GM08714 (cell line): ENCODE data around the gene TFDP2.

ENCODE experiments used
- H3K4me3 ChIP-seq: fragments of 200-500 bp; sonication (Bioruptor generic); 2 replicates; pipeline ENCODE4 v1.5.1; 2014; ENCODE audit warnings: mild to moderate bottlenecking, low read length, inconsistent platforms
- ZNF274 ChIP-seq: IDR thresholded peaks from 2 replicates; pipeline ENCODE4 v1.6.1; 2012; ENCODE audit warnings: mild to moderate bottlenecking, low read depth, low read length

TFDP2 gene

DNA sequence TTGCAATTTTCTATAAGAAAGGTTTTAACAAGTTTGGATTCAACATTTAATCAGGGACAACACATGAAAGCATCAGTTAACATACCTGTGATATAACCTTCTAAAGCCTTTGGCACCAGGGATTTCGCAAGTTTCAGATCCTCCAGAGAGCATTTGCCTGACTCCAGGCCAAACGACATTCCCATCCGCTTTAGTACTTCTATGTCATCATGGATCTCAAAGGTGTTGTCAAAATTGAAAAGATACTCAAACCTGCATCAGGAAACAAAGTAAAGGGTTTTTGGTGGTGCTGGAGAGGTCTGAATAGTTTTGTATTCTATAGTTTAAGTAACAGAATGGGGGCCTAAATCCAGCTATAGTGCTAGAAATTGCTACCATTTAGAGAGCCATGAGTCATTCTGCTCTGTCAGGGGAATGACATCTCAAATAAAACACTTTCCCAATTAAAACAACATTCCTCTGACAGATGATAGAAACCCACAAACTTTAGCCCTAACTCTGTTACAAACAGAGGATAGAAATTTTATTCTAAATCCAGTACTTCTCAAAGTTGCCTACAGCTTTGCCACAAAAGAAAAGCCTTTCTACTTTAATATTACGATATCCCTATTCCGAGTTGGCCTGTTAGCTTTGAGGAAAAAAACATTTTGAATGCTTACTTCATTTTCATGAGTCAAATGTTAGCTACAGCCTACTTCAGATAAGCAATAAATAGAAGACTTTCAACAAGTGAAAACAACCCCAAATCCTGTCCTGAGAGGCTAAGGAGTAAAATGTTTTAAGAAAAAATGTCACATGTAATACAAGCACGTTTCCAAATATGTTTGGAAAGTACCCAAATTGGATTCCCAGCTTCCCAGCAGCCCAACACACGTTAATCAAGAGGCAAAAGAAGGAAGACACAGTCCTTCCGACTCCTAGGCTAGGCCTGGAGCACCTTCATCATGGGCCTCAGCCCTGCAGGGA, 189.5 kb downstream of the TFDP2 start:
- H3K4me3 ChIP-seq: no peak overlapping the region
- no peak for TF ChIP-seq ZNF274

- no peak overlapping the region for H3K4me3 ChIP-seq
- TF ChIP-seq ZNF274: no peak
Measured at GRCh38 chr3:141955175-141955574, 194.2 kb downstream of the TFDP2 start.

DNA sequence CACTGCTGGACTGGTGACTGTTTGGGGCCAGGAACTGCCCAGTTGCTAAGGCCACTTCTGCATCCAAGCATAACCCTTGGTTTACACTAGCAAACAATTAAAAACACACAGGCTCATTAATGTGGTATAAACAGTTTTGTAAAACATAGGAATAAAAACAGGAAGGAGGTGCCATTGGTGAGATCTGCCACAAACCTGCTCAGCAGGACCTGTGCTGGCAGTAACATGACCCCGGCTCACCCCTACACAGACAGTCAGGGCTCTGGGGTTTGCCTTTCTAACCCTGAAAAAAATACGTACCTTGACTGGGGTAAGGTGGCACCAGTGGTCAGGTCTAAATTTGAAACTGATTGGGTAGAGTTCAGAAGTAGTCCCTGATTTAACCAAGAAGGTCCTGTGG, 196.7 kb downstream of the TFDP2 start:
- no peak for TF ChIP-seq ZNF274
- no peak overlapping the region for H3K4me3 ChIP-seq

GRCh38 chr3:141950572-141951493, 198.5 kb downstream of the TFDP2 start:
- TF ChIP-seq ZNF274: no peak
- no peak overlapping the region for H3K4me3 ChIP-seq

DNA sequence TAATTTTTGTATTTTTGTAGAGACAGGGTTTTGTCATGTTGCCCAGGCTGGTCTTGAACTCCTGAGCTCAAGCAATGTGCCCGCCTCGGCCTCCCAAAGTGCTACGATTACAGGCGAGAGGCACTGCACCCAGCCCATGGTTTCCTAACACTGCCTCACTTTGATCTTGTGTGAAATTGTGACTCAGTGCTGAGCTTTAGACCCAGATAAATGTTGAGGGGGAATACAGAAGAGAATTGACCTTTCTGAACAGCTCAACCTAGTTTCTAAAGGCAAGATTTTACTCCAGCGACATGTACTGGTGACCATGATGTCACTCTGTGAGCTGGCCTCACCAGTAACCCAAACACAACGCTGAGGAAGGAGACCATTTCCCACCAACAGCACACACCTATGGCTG, 199.4 kb downstream of the TFDP2 start:
- H3K4me3 ChIP-seq: no peak overlapping the region
- TF ChIP-seq ZNF274: no peak

DNA sequence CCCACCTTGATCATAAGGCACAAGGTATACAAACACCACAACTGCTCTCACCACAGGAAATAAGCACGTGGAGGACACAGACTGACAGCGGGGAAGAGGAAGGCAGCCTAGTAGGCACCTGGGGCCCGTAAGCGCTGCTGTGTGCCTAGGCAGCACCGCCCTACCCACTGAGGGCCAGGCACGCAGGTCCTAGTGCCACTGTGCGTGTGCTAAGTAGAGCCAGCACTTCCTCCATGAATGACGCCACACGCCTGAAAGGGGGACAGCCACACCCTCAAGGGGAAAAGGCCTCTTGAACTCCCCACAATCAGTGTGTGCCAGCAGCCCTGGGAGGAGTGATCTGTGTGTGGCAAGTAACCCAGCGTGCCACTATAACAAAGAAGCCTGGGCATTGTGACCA, 199.9 kb downstream of the TFDP2 start:
- H3K4me3 ChIP-seq: no peak overlapping the region
- no peak for TF ChIP-seq ZNF274

- no peak for TF ChIP-seq ZNF274
- no peak overlapping the region for H3K4me3 ChIP-seq
Measured at GRCh38 chr3:141945726-141946485, 203.4 kb downstream of the TFDP2 start.

GRCh38 chr3:141942006-141942405, 207.3 kb downstream of the TFDP2 start:
- H3K4me3 ChIP-seq: no peak overlapping the region
- no peak for TF ChIP-seq ZNF274

- H3K4me3 ChIP-seq: no peak overlapping the region
- no peak for TF ChIP-seq ZNF274
Measured at GRCh38 chr3:141941093-141941492, 208.3 kb downstream of the TFDP2 start.

- TF ChIP-seq ZNF274: no peak
- H3K4me3 ChIP-seq: no peak overlapping the region
Measured at GRCh38 chr3:141940194-141940776, 209.1 kb downstream of the TFDP2 start.

DNA sequence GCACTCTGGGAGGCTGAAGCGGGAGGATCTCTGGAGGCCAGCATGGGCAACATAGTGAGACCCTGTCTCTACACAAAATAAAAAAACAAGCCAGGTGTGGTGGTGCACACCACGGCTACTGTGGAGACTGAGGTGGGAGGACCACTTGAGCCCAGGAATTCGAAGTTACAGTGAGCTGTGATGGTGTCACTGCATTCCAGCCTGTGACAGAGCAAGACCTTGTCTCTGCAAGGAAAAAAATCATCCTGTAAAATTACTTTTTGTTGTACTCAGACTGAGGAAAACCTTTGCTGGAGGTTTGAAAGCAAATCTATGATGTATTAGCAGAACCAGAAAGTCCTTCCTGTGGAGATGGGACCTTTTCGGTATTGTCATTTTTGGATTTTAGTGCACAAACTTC, 209.6 kb downstream of the TFDP2 start:
- no peak overlapping the region for H3K4me3 ChIP-seq
- TF ChIP-seq ZNF274: no peak

GRCh38 chr3:141938011-141938500, 211.3 kb downstream of the TFDP2 start:
- H3K4me3 ChIP-seq: no peak overlapping the region
- TF ChIP-seq ZNF274: no peak

- H3K4me3 ChIP-seq: no peak overlapping the region
- no peak for TF ChIP-seq ZNF274
Measured at GRCh38 chr3:141934354-141934753, 215.0 kb downstream of the TFDP2 start.
